OCI-LY7 (cell line): ENCODE data around the gene TMTC2. TPM values are rescaled to one million over a fixed set of nuclear protein-coding genes. Genes with fewer than 3 reads are reported as not detected.

Experiments
- BruUV-seq: library from RNA; stranded (reverse); fragments of 400-500 nt; replicated peaks from 2 replicates; lab custom pipeline; 2021; lab: Mats Ljungman, UMichigan
- CTCF ChIA-PET: fragments of 300-600 bp; sonication (Branson Sonifier 250); formaldehyde crosslinking; loops from one replicate; lab custom pipeline; 2022; ENCODE audit warnings: antibody characterized with exemption; ENCODE audit not compliant: unreplicated experiment; lab: Charles Lee
- POLR2A ChIA-PET: fragments of 300-600 bp; sonication (Branson Sonifier 250); formaldehyde crosslinking; loops from one replicate; lab custom pipeline; 2022; ENCODE audit warnings: antibody characterized with exemption; lab: Charles Lee
- DNase-seq: peaks from one replicate; pipeline ENCODE4 v3.0.0-alpha.2; 2015; ENCODE audit warnings: low spot score
- H2AFZ ChIP-seq: fragments of 200-600 bp; sonication (generic), shearing (Covaris generic); 2 replicates; pipeline ENCODE4 v1.6.1; 2014; ENCODE audit warnings: mild to moderate bottlenecking, antibody characterized with exemption, low read length, moderate library complexity
- H3K27ac ChIP-seq: fragments of 200-600 bp; sonication (generic); 2 replicates; pipeline ENCODE4 v1.5.1; 2014; ENCODE audit warnings: mixed run types, low read depth, mild to moderate bottlenecking, moderate library complexity, low read length, inconsistent platforms; ENCODE audit not compliant: poor library complexity, severe bottlenecking
- H3K36me3 ChIP-seq: fragments of 200-600 bp; sonication (generic); 2 replicates; pipeline ENCODE4 v1.6.1; 2014; ENCODE audit warnings: mild to moderate bottlenecking, antibody characterized with exemption, low read length, moderate library complexity, mixed read lengths; ENCODE audit not compliant: insufficient read depth
- H3K4me1 ChIP-seq: fragments of 200-600 bp; sonication (generic); 2 replicates; pipeline ENCODE4 v1.5.1; 2014; ENCODE audit warnings: mild to moderate bottlenecking, low read length; ENCODE audit not compliant: insufficient read depth, poor library complexity, severe bottlenecking
- H3K4me2 ChIP-seq: fragments of 200-600 bp; sonication (generic); 2 replicates; pipeline ENCODE4 v1.6.1; 2014; ENCODE audit warnings: mild to moderate bottlenecking, low read length
- H3K4me3 ChIP-seq: fragments of 200-600 bp; sonication (generic); 2 replicates; pipeline ENCODE4 v1.5.1; 2014; ENCODE audit warnings: mild to moderate bottlenecking, low read depth, low read length; ENCODE audit not compliant: poor library complexity, severe bottlenecking
- H3K79me2 ChIP-seq: fragments of 200-600 bp; sonication (generic); 2 replicates; pipeline ENCODE4 v1.6.1; 2016; ENCODE audit warnings: low read depth, mild to moderate bottlenecking, low read length, moderate library complexity, mixed read lengths; ENCODE audit not compliant: insufficient read depth
- H3K9me2 ChIP-seq: fragments of 200-600 bp; sonication (generic); 2 replicates; pipeline ENCODE4 v1.6.1; 2016; ENCODE audit warnings: mild to moderate bottlenecking, low read length, mixed read lengths; ENCODE audit not compliant: insufficient read depth
- H3K9me3 ChIP-seq: fragments of 200-600 bp; sonication (generic); 2 replicates; pipeline ENCODE4 v1.6.1; 2014; ENCODE audit warnings: mild to moderate bottlenecking, mixed run types, low read length, mixed read lengths
- H4K20me1 ChIP-seq: fragments of 200-600 bp; sonication (generic); 2 replicates; pipeline ENCODE4 v1.6.1; 2014; ENCODE audit warnings: mild to moderate bottlenecking, antibody characterized with exemption, low read length, moderate library complexity, mixed read lengths; ENCODE audit not compliant: insufficient read depth
- CTCF ChIP-seq: fragments of 200-600 bp; sonication (generic); conservative IDR thresholded peaks from 2 replicates; pipeline ENCODE4 v1.5.1; 2014; ENCODE audit warnings: mild to moderate bottlenecking, antibody characterized with exemption, low read length, moderate library complexity, mixed read lengths
- EZH2phosphoT487 ChIP-seq: fragments of 200-600 bp; sonication (generic); IDR thresholded peaks from 2 replicates; pipeline ENCODE4 v1.6.1; 2018; ENCODE audit warnings: low read depth, borderline replicate concordance, mild to moderate bottlenecking, mixed run types, antibody characterized with exemption, low read length, moderate library complexity, mixed read lengths
- intact Hi-C: fragments of 100-400 bp; cut with micrococcal nuclease; formaldehyde crosslinking; loops from one replicate; pipeline ENCODE4 v1.10.0; 2022; ENCODE audit not compliant: unreplicated experiment
- total RNA-seq, 2 experiments: library from RNA; depleted of rRNA in 1 of 2; stranded (reverse); fragments of >200 nt in 1 of 2; shearing (Covaris generic) in 1 of 2; gene quantifications; 2 replicates each; pipeline ENCODE4 v1.2.3, GENCODE V29; 2014 to 2022

Gene TMTC2
- total RNA-seq, 2 experiments from 2014 or later = 5.6 to 8.1 TPM

GRCh38 chr12:82818271-82819035 is 131.7 kb downstream of the TMTC2 start:
- POLR2A ChIA-PET = no interaction called here
- H3K4me3 ChIP-seq = no peak overlapping the region
- no peak overlapping the region for H3K27ac ChIP-seq
- H3K4me1 ChIP-seq = no peaks in the 10 kb centered on the region
- no peak overlapping the region for H2AFZ ChIP-seq
- H3K4me2 ChIP-seq = no peak overlapping the region
- H4K20me1 ChIP-seq = no peaks in the 10 kb centered on the region
- H3K9me3 ChIP-seq = no peaks in the 10 kb centered on the region
- no TSS peak for BruUV-seq
- no peak for DNase-seq
- intact Hi-C loops = no loop called here
- CTCF ChIA-PET = no interaction called here
- no peaks in the 10 kb centered on the region; the same call in 1 of the 2 replicates for H3K9me2 ChIP-seq
- no peaks in the 10 kb centered on the region for H3K36me3 ChIP-seq
- H3K79me2 ChIP-seq = no peaks in the 10 kb centered on the region
- TF ChIP-seq EZH2phosphoT487 (no peak), CTCF (no peak)

- no peak overlapping the region for H3K4me2 ChIP-seq
- H3K4me1 ChIP-seq = no peaks in the 10 kb centered on the region
- no peaks in the 10 kb centered on the region; the same call in 1 of the 2 replicates for H3K9me2 ChIP-seq
- no peaks in the 10 kb centered on the region for H3K36me3 ChIP-seq
- H3K4me3 ChIP-seq = no peak overlapping the region
- intact Hi-C loops = no loop called here
- H2AFZ ChIP-seq = no peak overlapping the region
- no peak for DNase-seq
- H3K9me3 ChIP-seq = no peaks in the 10 kb centered on the region
- ChIA-PET POLR2A (interaction anchor here (0.6 kb wide), 1 partner anchor 37 kb away, joined by 4 read pairs; no protein-coding TSS in a partner anchor), CTCF (no interaction called here)
- H4K20me1 ChIP-seq = no peaks in the 10 kb centered on the region
- TF ChIP-seq CTCF (no peak), EZH2phosphoT487 (no peak)
- H3K27ac ChIP-seq = no peak overlapping the region
- BruUV-seq = no TSS peak
- no peaks in the 10 kb centered on the region for H3K79me2 ChIP-seq
Observed at GRCh38 chr12:82826505-82826904, 139.8 kb downstream of the TMTC2 start.

GRCh38 chr12:82832096-82832495 is 145.4 kb downstream of the TMTC2 start:
- TF ChIP-seq EZH2phosphoT487 (no peak), CTCF (no peak)
- H3K4me2 ChIP-seq = no peak overlapping the region
- H3K27ac ChIP-seq = no peak overlapping the region
- no peaks in the 10 kb centered on the region for H4K20me1 ChIP-seq
- no TSS peak for BruUV-seq
- no peak overlapping the region for H2AFZ ChIP-seq
- H3K9me3 ChIP-seq = no peaks in the 10 kb centered on the region
- H3K9me2 ChIP-seq = no peaks in the 10 kb centered on the region
- ChIA-PET POLR2A (interaction anchor here (0.7 kb wide), 1 partner anchor 74 kb away, joined by 3 read pairs; no protein-coding TSS in a partner anchor), CTCF (no interaction called here)
- no peaks in the 10 kb centered on the region for H3K79me2 ChIP-seq
- no peaks in the 10 kb centered on the region for H3K4me1 ChIP-seq
- no peaks in the 10 kb centered on the region for H3K36me3 ChIP-seq
- H3K4me3 ChIP-seq = no peak overlapping the region
- intact Hi-C loops = no loop called here
- DNase-seq = no peak
